Esophagus muscularis mucosa (tissue), 3 donors: ENCODE measurements around the gene ZBTB47.

Experiments used
- CTCF ChIP-seq, 3 experiments: fragments of 200-600 bp in 2 of 3; fragments of 450-650 bp in 1 of 3; sonication (generic) in 2 of 3; IDR thresholded peaks; one replicate each; pipeline ENCODE4 v1.5.1; 2017 to 2019; ENCODE audit warnings: antibody characterized with exemption in 3 of 3, mild to moderate bottlenecking in 2 of 3, moderate library complexity in 1 of 3
- POLR2A ChIP-seq: fragments of 450-650 bp; IDR thresholded peaks from one replicate; pipeline ENCODE4 v1.6.1; 2017; ENCODE audit warnings: antibody characterized with exemption, moderate library complexity, mild to moderate bottlenecking, low read depth
- POLR2AphosphoS5 ChIP-seq, 2 donors: sonication (generic); formaldehyde crosslinking; IDR thresholded peaks; one replicate each; pipeline ENCODE4 v1.6.1; 2017; ENCODE audit warnings: antibody characterized with exemption in 2 of 2

DNA sequence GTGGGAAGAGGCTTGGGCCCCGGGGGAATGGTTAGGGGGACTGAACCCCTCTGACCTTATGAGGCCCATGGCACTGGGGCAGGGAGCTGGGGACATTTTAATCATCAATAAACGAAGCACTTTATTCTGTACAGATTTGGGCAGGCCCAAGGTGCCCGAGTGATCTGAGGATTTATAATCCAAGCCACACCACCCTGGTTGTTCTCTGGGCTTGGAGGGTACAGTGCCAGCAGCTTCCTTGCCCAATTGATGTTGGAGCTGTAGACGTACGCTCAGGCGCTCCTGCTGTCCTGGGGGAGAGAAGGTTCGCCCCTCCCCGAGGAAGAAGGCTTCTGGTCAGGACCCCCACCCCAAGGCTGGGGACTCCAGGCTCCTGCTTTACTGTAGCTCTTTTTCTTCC is 12.5 kb downstream of the ZBTB47 start:
- TF ChIP-seq CTCF (IDR thresholded peaks at IDR 0.05) = no peak
- no peak for TF ChIP-seq POLR2A
- no peak for TF ChIP-seq POLR2AphosphoS5 (IDR thresholded peaks at IDR 0.05)
